Liver (tissue), 9 donors: ENCODE data around the gene GABBR2. TPM values are rescaled to one million over a fixed set of nuclear protein-coding genes. Genes with fewer than 3 reads are reported as not detected.
A peak's percentile ranks its signal among the peaks of the same experiment; 100 is the strongest.

Experiments used
- DNase-seq: peaks from one replicate; pipeline ENCODE4 v3.0.0-alpha.2; 2017; ENCODE audit warnings: low spot score
- H3K27ac ChIP-seq, 2 donors: one replicate each; pipeline ENCODE4 v1.7.0; 2013; ENCODE audit warnings: inconsistent platforms in 2 of 2, low read length in 2 of 2, control low read depth in 1 of 2, low read depth in 1 of 2, mild to moderate bottlenecking in 1 of 2
- H3K27me3 ChIP-seq, 4 donors: one replicate each; pipeline versions ENCODE4 v1.6.1 to v1.7.0; 2013; ENCODE audit warnings: low read length in 3 of 4, inconsistent platforms in 1 of 4, mild to moderate bottlenecking in 1 of 4, moderate library complexity in 1 of 4; ENCODE audit not compliant: control insufficient read depth in 4 of 4, insufficient read depth in 4 of 4
- H3K36me3 ChIP-seq, 4 donors: one replicate each; pipeline versions ENCODE4 v1.6.1 to v1.7.0; 2013; ENCODE audit warnings: low read length in 3 of 4, mild to moderate bottlenecking in 3 of 4, low read depth in 1 of 4, moderate library complexity in 1 of 4; ENCODE audit not compliant: control insufficient read depth in 4 of 4, insufficient read depth in 3 of 4
- H3K4me1 ChIP-seq, 4 donors: one replicate each; pipeline versions ENCODE4 v1.6.1 to v1.7.0; 2013; ENCODE audit warnings: low read length in 3 of 4, mild to moderate bottlenecking in 3 of 4, moderate library complexity in 1 of 4; ENCODE audit not compliant: control insufficient read depth in 4 of 4, insufficient read depth in 4 of 4
- H3K4me3 ChIP-seq, 3 donors: one replicate each; pipeline versions ENCODE4 v1.6.1 to v1.7.0; 2013; ENCODE audit warnings: low read length in 3 of 3, control low read depth in 1 of 3, low read depth in 1 of 3, mild to moderate bottlenecking in 1 of 3
- H3K9ac ChIP-seq, 2 donors: one replicate each; pipeline ENCODE4 v1.7.0; 2013; ENCODE audit warnings: low read length in 2 of 2, mild to moderate bottlenecking in 2 of 2, moderate library complexity in 2 of 2, control low read depth in 1 of 2, low read depth in 1 of 2
- H3K9me3 ChIP-seq, 4 donors: one replicate each; pipeline versions ENCODE4 v1.6.1 to v1.7.0; 2013; ENCODE audit warnings: low read length in 3 of 4; ENCODE audit not compliant: control insufficient read depth in 4 of 4
- CTCF ChIP-seq: fragments of 150-350 bp; IDR thresholded peaks from 2 replicates; pipeline ENCODE4 v1.5.1; 2017; ENCODE audit warnings: improper control_type of control experiment, low read depth, low read length; ENCODE audit not compliant: missing input control
- EGR1 ChIP-seq, 2 donors: IDR thresholded peaks; 2 replicates each; pipeline ENCODE4 v1.6.1; 2016 to 2018; ENCODE audit warnings: antibody characterized with exemption in 2 of 2, low read depth in 2 of 2
- FOXA1 ChIP-seq: IDR thresholded peaks from 2 replicates; pipeline ENCODE4 v1.6.1; 2016; ENCODE audit warnings: antibody characterized with exemption
- FOXA2 ChIP-seq: IDR thresholded peaks from 2 replicates; pipeline ENCODE4 v1.6.1; 2016; ENCODE audit warnings: antibody characterized with exemption
- GABPA ChIP-seq, 2 donors: IDR thresholded peaks in 1 of 2; conservative IDR thresholded peaks in 1 of 2; 2 replicates each; pipeline ENCODE4 v1.6.1; 2016; ENCODE audit warnings: antibody characterized with exemption in 2 of 2, mild to moderate bottlenecking in 1 of 2, moderate library complexity in 1 of 2
- HNF4A ChIP-seq, 2 donors: conservative IDR thresholded peaks; 2 replicates each; pipeline ENCODE4 v1.6.1; 2016; ENCODE audit warnings: antibody characterized with exemption in 2 of 2, mild to moderate bottlenecking in 2 of 2
- HNF4G ChIP-seq: IDR thresholded peaks from 2 replicates; pipeline ENCODE4 v1.6.1; 2016; ENCODE audit warnings: antibody characterized with exemption
- RAD21 ChIP-seq, 2 donors: IDR thresholded peaks; 2 replicates each; pipeline ENCODE4 v1.6.1; 2016; ENCODE audit warnings: antibody characterized with exemption in 2 of 2, mild to moderate bottlenecking in 2 of 2
- RXRA ChIP-seq, 2 donors: IDR thresholded peaks; 2 replicates each; pipeline ENCODE4 v1.6.1; 2017 to 2018; ENCODE audit warnings: antibody characterized with exemption in 2 of 2, mild to moderate bottlenecking in 1 of 2
- SP1 ChIP-seq: IDR thresholded peaks from 2 replicates; pipeline ENCODE4 v1.6.1; 2018; ENCODE audit warnings: antibody characterized with exemption, mild to moderate bottlenecking
- TAF1 ChIP-seq: conservative IDR thresholded peaks from 2 replicates; pipeline ENCODE4 v1.6.1; 2016; ENCODE audit warnings: antibody characterized with exemption, mild to moderate bottlenecking
- YY1 ChIP-seq: IDR thresholded peaks from 2 replicates; pipeline ENCODE4 v1.6.1; 2016; ENCODE audit warnings: antibody characterized with exemption, mild to moderate bottlenecking
- WGBS: extraction: QIAGEN DNeasy Blood & Tissue Kit; methylation state at CpG from one replicate; pipeline ENCODE4 v1.1.7; 2013; 5-methylcytosine and 5-hydroxymethylcytosine counted together
- polyA plus RNA-seq, 2 donors: library from polyadenylated mRNA; stranded (reverse) in 1 of 2; unstranded in 1 of 2; fragments of 200-250 nt in 1 of 2; fragments of >200 nt in 1 of 2; fragmentation: Nextera tagmentation in 1 of 2; extraction: Ambion mirVana in 1 of 2; gene quantifications; one replicate each; pipeline versions ENCODE4 v1.2.1 to v1.2.3, GENCODE V29; 2013 to 2015
- total RNA-seq, 2 donors: library from RNA; depleted of rRNA; stranded (reverse); fragments of >200 nt; gene quantifications; one replicate each; pipeline ENCODE4 v1.2.3, GENCODE V29; 2014
- TF ChIP-seq, protein P1 (sequence below): IDR thresholded peaks from 2 replicates; pipeline ENCODE4 v1.6.1; 2016; ENCODE audit warnings: antibody characterized with exemption, mild to moderate bottlenecking
- TF ChIP-seq, protein P2 (sequence below): IDR thresholded peaks from 2 replicates; pipeline ENCODE4 v1.6.1; 2016; ENCODE audit warnings: antibody characterized with exemption
- donor health status: healthy.
- donor health status: healthy.
- donor health status: healthy.
- donor health status: healthy.
- donor health status: healthy.

The GABBR2 gene
- total and polyA plus RNA-seq, 4 donors, result 0.03 to 0.23 (median 0.08) TPM; not detected in 1

DNA sequence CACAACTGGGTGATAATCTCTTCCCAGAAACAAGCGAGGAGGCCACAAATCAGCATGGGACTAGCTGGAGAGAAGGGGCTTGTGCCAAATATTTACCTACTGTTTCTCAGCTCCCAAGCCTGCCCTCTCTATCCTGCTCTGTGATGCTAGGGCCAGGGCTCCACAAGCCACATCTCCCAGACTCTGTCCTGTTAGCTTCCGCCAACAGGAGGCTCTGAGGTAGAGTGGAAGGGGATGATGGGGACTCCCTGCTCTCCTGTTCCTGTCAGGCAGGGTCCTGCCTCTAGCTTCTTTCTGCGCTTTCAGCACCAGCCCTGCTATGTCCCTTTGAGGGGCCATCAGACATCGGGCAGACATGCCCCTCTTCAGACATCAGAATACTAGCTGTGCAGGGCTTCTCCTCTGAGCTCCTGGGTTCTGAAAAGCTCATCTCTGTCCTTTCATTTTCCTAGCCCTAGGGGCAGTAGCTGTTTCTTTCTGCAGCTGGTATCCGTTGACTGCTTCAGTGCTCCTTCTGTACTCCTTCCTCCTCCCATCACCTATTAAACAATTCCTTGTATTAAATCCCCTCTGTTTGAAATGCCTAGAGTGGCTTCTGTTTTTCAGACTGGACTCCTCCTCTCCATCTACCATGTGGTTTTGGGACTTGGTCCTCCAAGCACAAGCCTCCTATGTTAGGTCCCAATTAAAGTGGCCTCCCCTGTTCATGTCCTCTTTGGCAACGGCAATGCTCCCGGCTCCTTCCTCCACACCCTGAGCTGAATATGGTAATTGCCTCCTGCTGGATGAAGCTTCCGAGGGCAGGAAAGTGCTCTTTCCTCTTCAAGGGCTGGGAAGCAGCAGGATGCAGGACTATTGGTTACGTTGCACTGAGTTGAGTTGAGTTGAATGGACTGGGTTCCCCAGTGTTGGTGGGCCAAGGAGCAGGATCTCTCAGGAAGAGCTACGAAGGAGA is 292.2 kb downstream of the GABBR2 start:
- Histone ChIP-seq H3K9ac (no peak overlapping the region), H3K27me3 (no peaks in the 10 kb centered on the region), H3K36me3 (no peaks in the 10 kb centered on the region), H3K9me3 (peaks cover 0 to 5% (median 3%) of the 10 kb centered on the region in 4 donors), H3K4me3 (no peak overlapping the region), H3K4me1 (no peaks in the 10 kb centered on the region), H3K27ac (no peak overlapping the region)
- DNase-seq, result no peak
- WGBS, result 78% methylated on average over 10 of the region's 10 CpGs
- TF ChIP-seq RAD21 (IDR thresholded peaks at IDR 0.05) (no peak), FOXA2 (no peak)
- TF ChIP-seq, protein P1, sequence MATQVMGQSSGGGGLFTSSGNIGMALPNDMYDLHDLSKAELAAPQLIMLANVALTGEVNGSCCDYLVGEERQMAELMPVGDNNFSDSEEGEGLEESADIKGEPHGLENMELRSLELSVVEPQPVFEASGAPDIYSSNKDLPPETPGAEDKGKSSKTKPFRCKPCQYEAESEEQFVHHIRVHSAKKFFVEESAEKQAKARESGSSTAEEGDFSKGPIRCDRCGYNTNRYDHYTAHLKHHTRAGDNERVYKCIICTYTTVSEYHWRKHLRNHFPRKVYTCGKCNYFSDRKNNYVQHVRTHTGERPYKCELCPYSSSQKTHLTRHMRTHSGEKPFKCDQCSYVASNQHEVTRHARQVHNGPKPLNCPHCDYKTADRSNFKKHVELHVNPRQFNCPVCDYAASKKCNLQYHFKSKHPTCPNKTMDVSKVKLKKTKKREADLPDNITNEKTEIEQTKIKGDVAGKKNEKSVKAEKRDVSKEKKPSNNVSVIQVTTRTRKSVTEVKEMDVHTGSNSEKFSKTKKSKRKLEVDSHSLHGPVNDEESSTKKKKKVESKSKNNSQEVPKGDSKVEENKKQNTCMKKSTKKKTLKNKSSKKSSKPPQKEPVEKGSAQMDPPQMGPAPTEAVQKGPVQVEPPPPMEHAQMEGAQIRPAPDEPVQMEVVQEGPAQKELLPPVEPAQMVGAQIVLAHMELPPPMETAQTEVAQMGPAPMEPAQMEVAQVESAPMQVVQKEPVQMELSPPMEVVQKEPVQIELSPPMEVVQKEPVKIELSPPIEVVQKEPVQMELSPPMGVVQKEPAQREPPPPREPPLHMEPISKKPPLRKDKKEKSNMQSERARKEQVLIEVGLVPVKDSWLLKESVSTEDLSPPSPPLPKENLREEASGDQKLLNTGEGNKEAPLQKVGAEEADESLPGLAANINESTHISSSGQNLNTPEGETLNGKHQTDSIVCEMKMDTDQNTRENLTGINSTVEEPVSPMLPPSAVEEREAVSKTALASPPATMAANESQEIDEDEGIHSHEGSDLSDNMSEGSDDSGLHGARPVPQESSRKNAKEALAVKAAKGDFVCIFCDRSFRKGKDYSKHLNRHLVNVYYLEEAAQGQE, result no peak

- DNase-seq, result no peak
- no peak overlapping the region for H3K4me3 ChIP-seq
- TF ChIP-seq CTCF (no peak), EGR1 (IDR thresholded peaks at IDR 0.05; ENCODE audit: low read depth in 2 of 2) (peak in 1 of 2 donors; percentile 52), FOXA1 (no peak), RXRA (IDR thresholded peaks at IDR 0.05) (peak in 1 of 2 donors; percentile 19)
- H3K27me3 ChIP-seq, result no peaks in the 10 kb centered on the region
- no peak overlapping the region for H3K27ac ChIP-seq
- H3K9ac ChIP-seq, result no peak overlapping the region
- WGBS, result 37% methylated on average over 4 of the region's 4 CpGs
- H3K36me3 ChIP-seq, result no peaks in the 10 kb centered on the region
- H3K4me1 ChIP-seq, result no peaks in the 10 kb centered on the region
- H3K9me3 ChIP-seq, result peaks cover 0 to 5% (median 3%) of the 10 kb centered on the region in 4 donors
These were observed 293.0 kb downstream of the GABBR2 start for GRCh38 chr9:98415782-98416181.

- no peaks in the 10 kb centered on the region for H3K4me1 ChIP-seq
- 66% methylated on average over 1 of the region's 1 CpG for WGBS
- no peak overlapping the region for H3K4me3 ChIP-seq
- H3K27me3 ChIP-seq, result no peaks in the 10 kb centered on the region
- peaks cover 0 to 5% (median 3%) of the 10 kb centered on the region in 4 donors for H3K9me3 ChIP-seq
- no peak overlapping the region for H3K9ac ChIP-seq
- no peak for DNase-seq
- TF ChIP-seq FOXA1 (no peak), FOXA2 (no peak), HNF4A (conservative IDR thresholded peaks at IDR 0.05) (no peak), RAD21 (IDR thresholded peaks at IDR 0.05) (no peak), RXRA (IDR thresholded peaks at IDR 0.05) (no peak), TAF1 (no peak), GABPA (IDR thresholded peaks at IDR 0.05 in 1 of 2, conservative IDR thresholded peaks at IDR 0.05 in 1 of 2) (no peak), CTCF (no peak), SP1 (no peak), YY1 (no peak), HNF4G (no peak)
- TF ChIP-seq, protein P2, sequence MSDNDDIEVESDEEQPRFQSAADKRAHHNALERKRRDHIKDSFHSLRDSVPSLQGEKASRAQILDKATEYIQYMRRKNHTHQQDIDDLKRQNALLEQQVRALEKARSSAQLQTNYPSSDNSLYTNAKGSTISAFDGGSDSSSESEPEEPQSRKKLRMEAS, result no peak
- H3K36me3 ChIP-seq, result no peaks in the 10 kb centered on the region
- H3K27ac ChIP-seq, result no peak overlapping the region
These were observed 295.7 kb downstream of the GABBR2 start for GRCh38 chr9:98413084-98413483.
